Activated T-cell treated with anti-CD3 and anti-CD28 coated beads for 1 hour (primary cell): ENCODE data around the gene PEPD.
"Not testable (repeated sequence)": the region's sequence is repeated elsewhere in the genome, so short reads cannot be mapped to it uniquely, and the experiment has no call there.

Experiments used
- DNase-seq: peaks from one replicate; pipeline ENCODE4 v3.0.0-alpha.2; 2020; ENCODE audit warnings: low read depth

The PEPD gene

DNA sequence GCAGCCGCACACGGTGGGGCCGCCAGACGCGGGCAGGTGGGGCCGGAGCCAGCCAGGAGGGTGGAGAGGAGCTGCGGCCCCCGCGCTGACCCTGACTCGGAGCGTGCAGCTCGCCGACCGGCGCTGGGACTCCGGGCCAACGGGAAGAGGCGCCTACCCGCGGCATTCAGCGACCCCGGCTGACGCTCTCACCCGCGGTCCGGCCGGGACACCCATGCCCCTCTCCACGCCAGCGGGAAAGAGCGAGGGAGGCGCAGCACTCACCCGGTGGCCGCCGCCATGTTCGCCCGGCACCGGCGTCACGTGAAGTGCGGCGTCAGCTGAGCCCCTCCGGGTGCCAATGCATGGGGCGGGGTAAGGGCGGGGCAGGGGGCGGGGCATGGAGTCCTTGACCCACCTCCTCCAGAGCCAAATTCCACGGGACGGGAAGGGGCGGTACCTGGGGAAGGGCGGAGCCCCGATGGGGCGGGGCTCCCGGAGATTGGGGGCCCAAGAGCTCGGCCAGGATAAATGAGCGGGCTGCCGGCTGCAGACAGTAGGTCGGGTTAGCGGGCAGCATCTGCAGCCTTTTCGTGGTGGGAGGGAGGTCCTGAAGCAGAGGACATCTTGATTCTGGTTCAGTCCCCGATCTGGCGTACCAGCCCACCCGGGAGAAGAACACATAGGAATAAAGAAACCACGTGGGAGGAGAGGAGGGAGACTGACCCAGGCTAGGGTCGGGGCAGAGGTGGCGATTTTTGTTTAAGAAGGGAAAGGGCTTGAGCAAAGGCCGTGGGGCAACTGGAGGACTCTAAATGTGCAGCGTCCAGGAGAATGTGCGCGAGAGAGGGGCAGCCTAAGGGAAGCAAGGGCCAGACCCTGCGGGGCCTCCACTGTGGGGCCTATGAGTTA, at the start of gene PEPD:
TSS of gene PEPD (minus strand) at position 312 of the 891 bp plus-strand sequence. CDS start at position 281, 31 bp downstream.
- DNase-seq: peak; percentile 72

DNA sequence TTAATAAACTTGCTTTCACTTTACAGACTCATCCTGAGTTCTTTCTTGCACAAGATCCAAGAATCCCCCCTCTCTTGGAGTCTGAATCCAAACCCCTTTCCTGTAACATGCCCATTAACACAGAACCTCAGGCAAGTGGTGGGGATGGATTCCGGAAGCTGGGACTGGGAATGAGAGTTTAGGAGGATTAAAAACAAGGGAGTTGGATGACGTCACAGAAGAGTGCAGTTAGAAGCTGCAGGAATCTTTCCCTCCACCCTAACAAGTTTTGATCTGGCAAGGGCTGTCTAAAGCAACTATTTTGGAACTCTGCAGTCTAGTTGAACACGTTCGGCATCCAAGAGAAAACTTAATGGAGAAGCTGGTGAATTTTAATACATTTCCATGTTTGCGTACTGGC, 48.2 kb upstream of the PEPD start:
- DNase-seq: no peak

DNA sequence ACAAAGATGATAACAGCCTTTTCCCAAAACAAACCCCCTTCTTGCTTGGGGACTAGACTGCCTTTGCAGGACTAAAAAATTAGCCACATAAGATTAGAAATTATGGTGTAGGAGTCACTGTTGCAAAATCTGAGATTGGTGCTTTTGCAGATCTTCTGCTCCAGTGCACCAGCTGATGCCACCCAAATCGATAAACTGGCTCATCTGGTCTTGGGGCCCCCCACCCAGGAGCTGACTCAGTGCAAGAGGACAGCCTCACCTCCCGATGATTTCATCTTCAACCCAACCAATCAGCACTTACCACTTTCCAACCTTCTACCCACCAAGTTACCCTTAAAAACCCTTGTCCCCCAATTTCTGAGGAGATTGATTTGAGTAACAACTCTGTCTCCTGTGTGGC, 47.1 kb upstream of the PEPD start:
- DNase-seq: no peak

DNA sequence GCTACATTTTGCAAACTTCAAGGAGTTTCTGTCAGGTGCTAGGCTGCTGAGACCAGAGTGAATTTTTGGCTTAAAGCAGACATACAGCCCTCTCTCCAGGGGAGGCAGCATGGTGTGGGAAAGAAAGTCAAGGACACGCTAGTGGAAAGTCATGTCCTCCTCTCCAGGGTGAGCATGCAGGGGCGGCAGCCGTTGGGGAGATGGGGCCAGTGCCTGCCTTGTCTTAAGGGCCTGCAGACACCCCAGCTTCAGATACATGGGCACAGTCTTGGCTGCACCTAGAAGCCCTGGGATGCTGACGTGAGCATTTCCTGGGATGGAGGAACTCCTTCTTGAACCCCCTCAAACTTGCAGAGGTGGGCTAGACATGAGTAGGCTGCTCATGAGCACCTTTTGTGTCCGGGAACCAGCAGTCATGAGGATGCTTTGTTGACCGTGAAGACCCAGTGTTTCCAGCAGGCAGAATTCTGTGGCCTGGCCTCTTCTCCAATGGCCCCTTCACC, 43.3 kb upstream of the PEPD start:
- no peak for DNase-seq

DNA sequence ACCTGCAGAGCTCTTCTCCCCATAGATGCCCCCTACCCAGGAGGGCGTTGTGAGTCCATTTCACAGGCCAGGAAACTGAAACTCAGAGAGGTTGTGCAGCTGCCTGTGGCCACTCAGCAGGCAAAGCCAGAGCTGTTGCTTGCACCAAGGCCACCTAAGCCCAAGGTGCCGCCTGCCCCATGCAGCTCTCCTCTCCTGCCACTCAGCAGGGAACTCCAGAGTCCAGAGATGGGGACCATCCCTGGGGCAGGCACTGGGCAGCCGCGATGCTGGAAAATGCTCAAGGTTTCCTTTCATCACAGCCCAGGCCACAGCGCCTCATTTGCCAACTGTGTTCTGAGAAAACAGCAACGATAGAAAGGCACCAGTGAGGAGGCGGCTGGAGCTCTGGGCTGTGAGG, 41.0 kb upstream of the PEPD start:
- DNase-seq: no peak

DNA sequence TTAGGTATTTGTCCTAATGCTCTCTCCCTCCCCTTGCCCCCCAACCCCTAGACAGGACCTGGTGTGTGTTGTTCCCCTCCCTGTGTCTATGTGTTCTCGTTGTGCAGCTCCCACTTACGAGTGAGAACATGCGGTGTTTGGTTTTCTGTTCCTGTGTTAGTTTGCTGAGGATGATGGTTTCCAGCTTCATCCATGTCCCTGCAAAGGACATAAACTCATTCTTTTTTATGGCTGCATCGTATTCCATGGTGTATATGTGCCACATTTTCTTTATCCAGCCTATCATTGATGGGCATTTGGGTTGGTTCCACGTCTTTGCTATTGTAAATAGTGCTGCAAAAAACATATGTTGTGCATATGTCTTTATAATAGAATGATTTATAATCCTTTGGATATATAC, 40.1 kb upstream of the PEPD start:
- not testable (repeated sequence) for DNase-seq

DNA sequence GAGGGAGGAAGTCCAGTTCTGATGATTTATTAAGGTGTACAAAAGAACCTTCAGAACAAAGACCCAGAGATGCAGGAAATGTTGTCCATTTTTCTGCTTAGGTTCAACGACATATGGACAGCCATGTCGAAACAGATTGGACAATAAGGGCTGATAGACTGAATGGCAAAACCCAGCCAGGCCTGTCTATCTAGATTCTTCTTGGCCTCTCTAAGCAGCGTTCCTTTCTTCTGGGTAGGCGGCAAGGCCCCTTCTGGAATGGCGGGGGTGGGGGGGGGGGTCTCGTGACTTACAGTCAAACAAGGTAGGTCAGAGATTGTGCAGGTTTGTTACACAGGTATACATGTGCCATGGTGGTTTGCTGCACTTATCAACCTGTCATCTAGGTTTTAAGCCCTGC, 39.7 kb upstream of the PEPD start:
- DNase-seq: no peak

DNA sequence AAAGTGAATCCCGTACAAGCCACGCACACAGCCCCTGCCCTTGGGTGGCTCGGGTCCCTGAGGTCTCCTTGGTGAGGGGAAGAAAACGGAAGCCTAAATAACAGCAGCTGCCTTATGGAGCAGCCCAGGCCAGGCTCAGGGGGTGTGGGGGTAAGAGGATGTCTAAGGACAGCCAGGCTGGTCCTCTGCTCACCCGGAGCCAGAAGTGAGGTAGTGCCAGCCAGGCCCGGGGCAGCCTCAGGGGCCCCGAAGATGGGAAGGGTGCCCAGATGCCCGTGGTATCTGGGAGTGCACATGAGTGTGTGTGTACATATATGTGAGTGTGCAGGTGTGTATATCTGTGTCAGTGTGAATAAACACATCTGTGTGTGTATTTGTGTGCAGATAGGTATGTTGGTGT, 38.4 kb upstream of the PEPD start:
- no peak for DNase-seq

DNA sequence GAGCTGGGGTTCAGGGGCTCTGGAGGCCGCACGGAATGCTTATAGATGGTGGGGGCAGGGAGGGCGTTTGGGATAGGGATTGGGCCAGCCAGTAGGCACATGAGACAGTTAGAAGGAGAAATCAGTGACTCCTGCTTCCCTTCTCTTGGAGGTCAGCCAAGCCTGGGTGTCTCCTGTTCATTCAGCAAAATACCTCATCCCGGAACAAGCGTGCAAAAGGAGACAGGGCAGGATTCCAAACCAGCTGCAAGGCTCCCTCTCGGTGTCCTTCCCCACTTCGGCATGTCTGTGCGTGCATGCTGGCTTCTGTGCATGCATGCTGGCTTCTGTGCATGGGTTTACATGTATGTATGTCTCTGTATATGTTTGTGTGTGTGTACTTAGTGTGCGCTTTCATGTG, 37.3 kb upstream of the PEPD start:
- DNase-seq: no peak

DNA sequence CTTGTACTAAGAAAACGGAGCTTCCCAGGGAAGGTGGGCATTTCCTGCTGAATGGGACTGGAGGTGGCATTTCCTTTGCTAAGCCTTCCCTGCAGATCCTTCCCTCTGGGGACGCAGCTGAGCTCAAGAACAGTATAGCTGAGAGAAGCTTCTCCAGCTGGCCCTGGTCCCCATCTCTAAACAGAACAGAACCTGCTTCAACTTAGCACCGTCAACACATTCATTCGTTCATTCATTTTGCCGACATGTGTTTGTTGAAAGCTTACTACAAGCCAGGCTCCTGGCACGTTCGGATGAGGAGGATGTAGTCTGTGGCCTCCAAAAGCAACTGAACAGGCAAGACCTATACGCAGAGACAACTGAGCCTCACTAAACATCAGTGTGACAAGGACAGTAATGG, 36.6 kb upstream of the PEPD start:
- no peak for DNase-seq

DNA sequence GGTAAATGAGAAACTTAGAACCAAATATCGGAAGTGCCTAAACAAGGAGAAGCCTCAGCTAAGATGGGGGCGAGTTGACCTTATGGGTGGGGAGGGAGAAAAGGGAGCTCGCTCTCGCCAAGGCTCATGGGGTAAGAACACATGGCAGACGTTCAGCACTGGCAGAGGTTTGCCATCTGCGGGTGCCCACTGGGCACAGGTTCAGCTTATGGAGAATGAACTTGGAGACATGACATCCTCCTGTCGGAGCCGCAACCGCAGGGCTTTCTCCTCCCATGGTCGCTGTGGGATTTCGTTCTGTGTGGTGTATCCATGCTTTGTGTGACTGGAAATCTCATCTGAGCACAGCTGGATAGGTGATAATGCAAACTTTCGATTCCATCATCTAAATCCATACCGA, 36.1 kb upstream of the PEPD start:
- DNase-seq: no peak

DNA sequence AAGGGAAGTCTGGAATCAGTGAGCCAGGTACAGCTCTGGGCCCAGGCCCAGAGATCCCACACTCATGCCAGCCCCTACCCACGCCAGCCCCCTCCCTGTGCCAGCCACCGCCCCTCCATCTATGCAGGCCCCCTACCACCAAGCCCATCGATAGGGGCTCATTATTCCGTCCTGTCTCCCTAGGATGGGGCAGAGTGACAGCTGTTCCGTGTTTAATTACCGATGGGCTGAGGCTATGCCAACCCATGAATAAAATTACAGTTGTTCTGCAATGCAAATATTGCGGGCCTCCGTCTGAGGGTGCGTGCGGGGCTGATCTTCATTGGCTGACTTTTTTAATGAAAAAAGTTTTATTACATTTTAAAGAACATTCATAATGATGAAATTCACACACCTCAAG, 35.6 kb upstream of the PEPD start:
- no peak for DNase-seq

DNA sequence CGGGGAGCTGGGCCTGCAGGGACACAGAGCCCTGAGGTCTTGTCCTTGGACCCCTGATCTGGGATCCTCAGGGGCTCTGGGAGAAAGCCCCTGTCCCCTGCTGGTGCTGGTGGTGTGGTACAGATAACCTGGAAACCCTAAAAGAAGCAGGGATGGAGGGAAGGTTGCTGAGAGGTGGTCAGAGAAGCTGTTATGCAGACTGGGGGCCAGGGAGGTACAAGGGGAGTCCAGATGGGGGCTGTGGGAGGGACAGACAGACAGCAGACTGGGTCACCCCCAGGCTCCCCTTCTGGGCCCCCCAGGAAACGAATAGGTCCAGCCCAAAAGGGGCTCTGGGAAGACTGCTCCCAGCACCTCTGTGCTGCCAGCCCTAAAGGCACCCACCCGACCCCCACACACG, 34.7 kb upstream of the PEPD start:
- DNase-seq: no peak

DNA sequence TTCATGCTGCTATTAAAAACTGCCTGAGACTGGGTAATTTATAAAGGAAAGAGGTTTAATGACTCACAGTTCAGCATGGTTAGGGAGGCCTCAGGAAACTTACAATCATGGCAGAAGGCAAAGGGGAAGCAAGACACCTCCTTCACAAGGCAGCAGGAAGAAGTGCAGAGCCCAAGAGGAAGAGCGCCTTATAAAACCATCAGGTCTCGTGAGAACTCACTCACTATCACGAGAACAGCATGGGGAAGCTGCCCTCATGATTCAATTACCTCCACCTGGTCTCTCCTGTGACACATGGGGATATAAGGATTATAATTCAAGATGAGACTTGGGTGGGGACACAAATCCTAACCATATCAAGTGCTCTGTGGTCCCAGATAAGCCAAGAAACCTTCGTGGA, 34.1 kb upstream of the PEPD start:
- DNase-seq: not testable (repeated sequence)

DNA sequence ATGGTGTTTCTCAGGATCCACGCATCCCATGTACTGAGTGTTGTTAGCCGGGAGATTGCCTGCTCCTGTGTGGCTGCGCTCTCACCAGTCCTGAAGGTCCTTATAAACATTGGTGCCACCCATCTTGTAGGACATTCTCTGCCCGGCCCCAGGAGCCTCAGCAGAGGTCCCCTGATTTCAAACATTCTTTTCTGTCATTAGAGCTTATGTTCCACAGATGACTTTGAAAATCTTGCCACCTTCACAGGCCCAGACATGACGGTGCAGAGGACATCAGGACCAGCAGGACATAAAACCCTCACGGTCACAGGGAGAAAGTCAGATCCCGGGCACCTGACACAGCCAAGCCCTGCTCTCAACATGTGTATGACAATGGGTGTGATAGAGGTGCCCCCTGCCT, 33.2 kb upstream of the PEPD start:
- no peak for DNase-seq

DNA sequence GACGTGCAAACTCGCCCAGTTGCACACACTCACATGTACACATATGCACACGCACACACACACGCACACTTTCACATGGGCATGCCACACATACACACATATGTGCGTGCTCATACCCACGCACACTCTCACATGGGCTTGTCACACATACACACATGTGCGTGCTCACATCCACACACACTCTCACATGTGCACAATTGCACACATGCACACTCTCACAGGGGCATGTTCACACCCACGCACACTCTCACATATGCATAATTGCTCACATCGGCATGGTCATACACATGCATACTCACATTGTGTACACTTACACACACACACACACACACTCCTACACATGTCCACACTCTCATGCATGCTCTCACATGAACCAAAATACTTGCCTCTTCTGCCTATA, 32.8 kb upstream of the PEPD start:
- no peak for DNase-seq

DNA sequence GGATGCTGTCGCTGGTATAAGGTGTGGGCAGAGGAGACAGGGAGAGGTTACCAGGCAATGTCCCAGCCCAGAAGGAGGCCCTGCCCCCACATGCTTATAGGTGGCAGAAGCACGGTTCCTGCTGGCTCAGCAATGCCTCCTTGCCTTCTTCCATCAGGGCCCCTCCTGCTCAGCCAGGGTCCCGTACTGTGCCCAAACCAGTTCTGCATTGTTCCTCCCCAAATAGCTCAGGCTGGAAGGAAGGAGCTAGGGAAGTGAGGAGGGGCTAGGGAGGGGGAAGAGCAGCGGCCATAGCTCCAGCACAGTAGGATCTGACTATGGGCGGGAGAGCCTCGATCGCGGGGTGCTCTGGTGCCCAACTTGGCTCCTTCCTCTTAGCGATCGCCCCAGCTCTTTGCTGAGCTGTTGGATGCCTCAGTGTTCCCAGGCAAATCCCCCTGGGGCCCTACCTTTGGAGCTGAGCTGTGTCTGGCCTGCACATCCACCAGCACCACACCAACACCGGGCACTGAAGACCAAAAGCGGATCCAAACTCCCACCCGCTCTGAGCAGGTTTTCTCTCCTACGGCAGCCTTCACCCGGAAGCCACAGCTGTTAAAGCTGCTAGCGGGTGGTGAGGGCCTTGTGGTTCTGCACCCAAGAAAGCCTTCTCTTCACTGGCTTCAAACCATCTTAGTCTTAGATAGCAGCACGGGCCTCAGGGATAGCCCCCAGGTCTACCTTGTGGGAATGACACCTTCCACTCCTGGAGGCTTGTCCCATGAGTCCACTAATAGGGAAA, 32.1 kb upstream of the PEPD start:
- DNase-seq: no peak

DNA sequence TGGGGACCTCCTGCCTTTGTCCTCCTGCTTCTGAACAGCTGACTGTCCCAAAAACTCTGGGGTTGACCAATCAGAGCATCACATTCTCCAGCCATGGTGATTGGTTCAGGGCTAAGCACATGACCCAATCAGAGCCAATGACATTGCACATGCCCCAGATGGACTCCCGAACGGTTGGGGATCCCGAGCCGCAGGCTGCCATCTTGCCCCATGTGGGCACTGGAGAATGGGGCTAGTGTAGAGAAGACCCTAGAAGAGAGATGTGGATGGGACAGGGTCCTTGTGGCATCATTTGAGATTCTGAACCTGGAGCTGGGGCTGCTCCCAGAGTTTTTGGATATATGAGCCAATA, 31.3 kb upstream of the PEPD start:
- DNase-seq: no peak

DNA sequence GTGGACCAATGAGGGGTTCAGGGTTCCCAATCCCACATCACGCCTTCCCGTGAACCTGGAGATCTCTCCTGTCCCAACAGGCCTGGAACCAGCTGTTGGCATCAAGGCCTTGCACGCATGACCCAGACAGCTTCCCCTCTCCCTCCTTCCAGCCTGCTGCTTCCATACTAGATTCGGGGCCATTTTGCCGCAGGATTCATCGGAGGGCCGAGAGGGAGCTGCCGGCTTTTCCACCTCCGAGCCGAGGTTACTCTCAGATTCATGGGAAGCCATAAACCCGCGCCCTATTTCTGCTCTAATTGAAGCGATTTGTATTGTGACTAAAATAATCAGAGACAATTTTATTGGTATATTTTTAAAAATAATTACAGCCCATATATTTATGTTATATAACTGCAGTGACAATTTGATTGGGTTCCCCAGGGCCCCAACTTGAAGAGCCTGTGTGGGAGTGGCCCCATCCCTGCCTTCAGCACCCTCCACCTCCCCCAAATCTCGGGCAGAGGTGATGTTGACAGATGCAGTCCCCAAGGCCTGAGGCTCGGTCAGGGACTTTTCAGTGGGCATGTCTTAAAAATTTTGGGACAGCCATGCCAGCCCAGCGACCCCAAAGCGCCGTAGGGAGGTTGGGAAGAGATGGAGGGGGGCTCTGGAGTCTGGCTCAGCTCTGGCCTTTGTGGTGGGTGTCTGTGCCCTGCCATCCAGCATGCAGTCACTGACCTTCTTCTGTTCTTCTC, 30.8 kb upstream of the PEPD start:
- DNase-seq: no peak

DNA sequence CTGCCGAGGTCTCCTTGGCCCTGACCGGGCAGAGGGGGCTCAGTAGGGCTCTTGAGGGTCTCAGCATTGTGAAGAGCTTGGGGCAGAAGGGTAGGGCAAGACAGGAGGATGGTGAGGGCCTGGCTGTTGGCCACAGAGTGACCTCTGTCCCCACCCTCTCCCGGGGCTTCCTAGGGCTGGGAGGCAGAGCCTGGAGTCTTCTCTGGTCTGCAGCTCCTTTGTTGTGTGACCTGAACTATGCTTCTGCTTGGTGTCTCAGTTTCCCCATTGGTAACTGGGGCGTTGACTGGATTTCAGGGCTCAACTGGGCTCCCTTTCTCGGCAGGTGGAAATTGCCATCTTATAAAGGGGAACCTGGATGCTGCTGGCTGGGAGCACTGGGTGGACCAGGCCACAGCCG, 30.1 kb upstream of the PEPD start:
- no peak for DNase-seq

DNA sequence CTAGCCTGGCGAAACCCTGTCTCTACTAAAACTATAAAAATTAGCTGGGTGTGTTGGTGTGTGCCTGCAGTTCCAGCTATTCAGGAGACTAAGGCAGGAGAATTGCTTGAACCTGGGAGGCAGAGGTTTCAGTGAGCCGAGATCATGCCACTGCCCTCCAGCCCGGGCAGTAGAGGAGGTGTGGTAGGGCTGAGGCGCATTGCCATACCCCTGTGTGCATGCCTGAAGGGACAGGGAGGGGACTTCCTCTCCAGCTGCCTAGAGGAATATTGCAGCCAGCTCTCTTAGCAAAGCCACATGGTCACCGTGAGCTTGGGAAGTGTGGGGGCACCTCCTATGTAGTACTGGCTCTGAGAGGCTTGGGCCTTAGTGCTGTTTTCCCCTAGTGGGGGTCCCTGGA, 29.2 kb upstream of the PEPD start:
- no peak for DNase-seq

DNA sequence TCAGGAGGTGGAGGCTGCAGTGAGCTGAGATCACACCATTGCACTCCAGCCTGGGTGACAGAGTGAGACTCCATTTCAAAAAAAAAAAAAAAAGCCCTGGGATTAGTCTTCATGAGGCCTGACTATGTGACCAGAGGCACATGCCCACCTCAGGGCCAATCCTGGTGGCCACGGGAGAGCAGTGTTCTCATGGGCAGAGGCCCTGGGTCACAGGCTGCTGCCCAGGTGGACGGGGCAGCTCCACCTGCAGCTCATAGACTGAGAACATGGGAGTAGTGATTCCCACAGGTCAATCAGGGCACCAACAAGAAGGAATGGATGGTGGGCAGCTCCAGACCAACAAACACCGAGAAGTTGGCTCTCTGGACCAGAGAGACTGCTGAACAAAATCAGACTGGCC, 26.1 kb upstream of the PEPD start:
- DNase-seq: no peak

DNA sequence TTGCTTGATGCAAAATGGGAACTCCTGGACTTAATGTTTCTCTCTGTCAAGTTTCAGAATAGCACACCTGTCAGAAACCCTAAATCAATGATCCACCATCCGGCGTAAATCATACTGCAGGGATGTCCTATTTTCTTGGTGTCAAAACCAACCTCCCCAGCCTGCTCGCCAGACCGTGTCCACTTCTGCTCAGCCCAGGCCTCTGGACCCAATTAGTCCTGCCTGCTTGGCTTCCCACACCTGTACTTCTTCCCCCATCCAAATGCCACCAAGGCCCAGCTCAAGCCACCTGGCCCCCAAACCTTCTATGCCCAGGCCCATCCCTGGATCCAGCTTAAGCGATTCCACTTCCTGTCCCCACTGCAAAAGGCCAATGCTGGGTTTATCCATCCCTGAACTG, 25.1 kb upstream of the PEPD start:
- no peak for DNase-seq
